ENCODE data around the gene ZBTB1. TPM values are rescaled to one million over a fixed set of nuclear protein-coding genes. Genes with fewer than 3 reads are reported as not detected.
"Not testable (repeated sequence)": the region's sequence is repeated elsewhere in the genome, so short reads cannot be mapped to it uniquely, and the experiment has no call there.

The ZBTB1 gene
- total RNA-seq, 1 experiment from 2014 or later: 28.1 TPM

DNA sequence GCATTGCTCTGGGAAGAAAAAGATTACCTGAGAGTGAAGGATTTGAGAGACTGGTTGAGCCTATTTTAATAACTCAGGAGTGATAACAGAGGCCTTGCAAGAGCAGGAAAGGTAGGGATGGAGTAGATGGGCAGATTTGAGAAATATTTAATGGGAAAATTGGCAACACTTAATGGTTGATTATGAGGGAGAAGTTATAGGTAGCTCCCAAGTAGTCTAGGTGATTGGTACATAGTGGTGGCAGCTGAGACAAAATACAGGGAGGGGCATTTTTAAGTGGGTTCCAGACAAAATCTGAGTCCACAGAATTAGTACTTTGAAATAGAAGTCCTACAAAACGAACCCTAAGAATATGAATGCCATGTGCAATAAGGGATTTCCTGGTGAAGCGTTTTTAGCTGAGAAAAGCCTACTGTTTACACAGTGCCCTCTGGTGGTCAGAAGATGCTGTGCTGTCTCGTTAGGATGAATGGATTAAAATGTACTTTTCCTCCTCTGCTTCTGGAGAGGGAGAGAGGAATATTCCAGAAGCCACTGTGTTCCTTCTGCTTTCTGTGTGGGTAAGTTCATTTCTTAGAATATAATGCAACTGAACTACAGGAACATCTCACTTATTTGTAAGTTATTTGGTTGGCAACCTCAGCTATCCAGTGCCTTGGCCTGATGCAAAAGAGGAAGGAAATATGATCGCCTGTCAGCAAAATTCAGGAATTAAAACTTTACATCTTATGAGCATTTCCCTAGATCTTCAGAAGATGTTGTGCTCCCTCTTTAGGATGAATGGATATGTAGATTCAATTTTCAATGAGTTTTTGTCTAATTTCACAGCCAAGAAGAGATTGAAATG lies 6.5 kb downstream of the ZBTB1 start:
- in situ Hi-C loops (cut with HindIII; ENCODE audit: low pct_unique_long_range_greater_than_20kb, low sequenced_read_pairs): no loop called here

DNA sequence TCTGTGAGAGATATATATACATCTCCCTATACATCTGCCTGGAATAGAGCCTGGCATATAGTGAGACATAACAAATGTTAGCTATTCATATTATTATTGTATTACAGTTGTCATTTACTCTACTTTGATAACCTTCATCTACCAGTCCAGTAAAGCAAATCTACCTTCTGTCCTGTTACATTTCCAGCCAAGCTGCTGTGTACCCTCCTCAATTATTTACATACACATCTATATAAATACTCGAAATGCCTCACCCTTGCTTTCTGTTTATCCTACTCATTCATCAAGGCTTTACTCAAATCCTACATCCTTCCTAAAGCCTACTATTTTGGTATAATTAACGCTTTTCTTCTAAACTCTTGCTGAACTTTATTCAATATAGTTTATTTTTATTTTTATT lies 8.7 kb downstream of the ZBTB1 start:
- DNase-seq (ENCODE audit: low read depth, low spot score): no peak
- in situ Hi-C loops (cut with HindIII; ENCODE audit: low pct_unique_long_range_greater_than_20kb, low sequenced_read_pairs): no loop called here

More for the DNA sequence above, 6.5 kb downstream of the ZBTB1 start:
- DNase-seq (ENCODE audit: low read depth, low spot score): peak; percentile 79

GRCh38 chr14:64515053-64515452 lies 10.5 kb downstream of the ZBTB1 start:
- in situ Hi-C loops (cut with HindIII; ENCODE audit: low pct_unique_long_range_greater_than_20kb, low sequenced_read_pairs): no loop called here
- DNase-seq (ENCODE audit: low read depth, low spot score): no peak

DNA sequence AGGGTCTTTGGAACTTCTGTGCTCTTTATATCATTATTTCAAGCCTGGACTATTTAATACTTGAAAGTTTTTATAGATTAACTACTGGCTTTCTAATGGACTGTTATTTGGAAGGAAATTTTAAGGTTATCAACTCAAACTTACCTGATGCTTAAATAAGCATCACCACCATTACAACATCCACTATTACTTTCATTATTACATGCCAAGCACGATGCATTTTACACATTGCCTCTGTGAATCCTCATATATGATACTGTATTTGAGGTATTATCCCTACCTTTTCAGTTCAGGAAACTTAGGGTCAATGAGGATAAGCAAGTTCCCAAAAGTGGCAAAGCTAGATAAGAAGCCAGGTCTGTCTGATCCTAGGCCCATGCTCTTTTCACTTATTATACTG lies 12.4 kb downstream of the ZBTB1 start:
- no peak for DNase-seq (ENCODE audit: low read depth, low spot score)
- in situ Hi-C loops (cut with HindIII; ENCODE audit: low pct_unique_long_range_greater_than_20kb, low sequenced_read_pairs): no loop called here

- in situ Hi-C loops (cut with HindIII; ENCODE audit: low pct_unique_long_range_greater_than_20kb, low sequenced_read_pairs); DNase-seq (ENCODE audit: low read depth, low spot score): not testable (repeated sequence)
These were observed 13.1 kb downstream of the ZBTB1 start for GRCh38 chr14:64517667-64518066.

DNA sequence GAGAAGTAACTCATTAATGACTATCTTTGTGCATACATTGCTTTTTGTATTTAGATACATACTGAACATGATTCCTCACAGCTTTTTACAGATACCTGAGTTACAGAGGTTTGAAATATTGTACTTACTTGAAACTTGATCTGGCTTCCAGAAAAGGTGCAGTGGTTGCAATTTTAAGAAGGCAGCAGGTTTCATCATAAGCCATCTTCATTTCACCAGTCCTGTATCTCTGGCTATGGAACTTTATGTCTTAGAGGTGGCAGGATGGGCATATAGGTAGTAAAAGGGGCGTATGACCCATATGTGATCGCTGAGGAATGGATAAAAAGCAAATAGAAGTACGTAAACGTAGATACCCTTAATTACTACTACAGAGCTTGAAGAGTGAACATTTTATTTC lies 13.7 kb downstream of the ZBTB1 start:
- in situ Hi-C loops (cut with HindIII; ENCODE audit: low pct_unique_long_range_greater_than_20kb, low sequenced_read_pairs): no loop called here
- no peak for DNase-seq (ENCODE audit: low read depth, low spot score)

DNA sequence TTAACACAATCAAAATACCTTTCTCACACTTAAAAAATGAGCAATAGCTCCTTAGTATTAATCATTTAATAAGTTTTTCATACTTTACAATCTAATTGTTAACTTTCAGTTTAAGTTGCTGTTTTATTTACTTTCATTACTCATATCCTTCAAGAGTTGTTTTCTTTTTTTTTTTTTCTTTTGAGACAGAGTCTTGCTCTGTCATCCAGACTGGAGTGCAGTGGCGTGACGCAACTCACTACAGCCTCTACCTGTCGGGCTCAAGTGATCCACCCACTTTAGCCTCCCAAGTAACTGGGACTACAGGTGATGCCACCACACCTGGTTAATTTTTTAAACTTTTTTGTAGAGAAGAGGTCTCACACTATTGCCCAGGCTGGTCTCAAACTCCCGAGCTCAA lies 16.1 kb downstream of the ZBTB1 start:
- in situ Hi-C loops (cut with HindIII; ENCODE audit: low pct_unique_long_range_greater_than_20kb, low sequenced_read_pairs): no loop called here
- no peak for DNase-seq (ENCODE audit: low read depth, low spot score)

DNA sequence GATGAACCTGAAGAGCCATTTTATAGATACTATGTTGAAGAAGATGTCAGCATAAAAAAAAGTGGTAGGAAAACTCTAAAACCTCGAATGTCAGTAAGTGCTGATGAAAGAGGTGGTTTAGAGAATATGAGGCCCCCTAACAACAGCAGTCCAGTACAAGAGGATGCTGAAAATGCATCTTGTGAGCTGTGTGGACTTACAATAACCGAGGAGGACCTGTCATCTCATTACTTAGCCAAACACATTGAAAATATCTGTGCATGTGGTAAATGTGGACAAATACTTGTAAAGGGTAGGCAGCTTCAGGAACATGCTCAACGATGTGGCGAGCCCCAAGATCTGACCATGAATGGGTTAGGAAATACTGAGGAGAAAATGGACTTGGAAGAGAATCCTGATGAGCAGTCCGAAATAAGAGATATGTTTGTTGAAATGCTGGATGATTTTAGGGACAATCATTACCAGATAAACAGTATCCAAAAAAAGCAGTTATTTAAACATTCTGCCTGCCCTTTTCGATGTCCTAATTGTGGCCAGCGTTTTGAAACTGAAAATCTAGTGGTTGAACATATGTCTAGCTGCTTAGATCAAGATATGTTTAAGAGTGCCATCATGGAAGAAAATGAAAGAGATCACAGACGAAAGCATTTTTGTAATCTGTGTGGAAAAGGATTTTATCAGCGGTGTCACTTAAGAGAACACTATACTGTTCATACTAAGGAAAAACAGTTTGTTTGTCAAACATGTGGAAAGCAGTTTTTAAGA lies 18.2 kb downstream of the ZBTB1 start:
- in situ Hi-C loops (cut with HindIII; ENCODE audit: low pct_unique_long_range_greater_than_20kb, low sequenced_read_pairs): no loop called here
- DNase-seq (ENCODE audit: low read depth, low spot score): no peak

- in situ Hi-C loops (cut with HindIII; ENCODE audit: low pct_unique_long_range_greater_than_20kb, low sequenced_read_pairs): no loop called here
- DNase-seq (ENCODE audit: low read depth, low spot score): no peak
These were observed 20.8 kb downstream of the ZBTB1 start for GRCh38 chr14:64525354-64525753.

- in situ Hi-C loops (cut with HindIII; ENCODE audit: low pct_unique_long_range_greater_than_20kb, low sequenced_read_pairs): no loop called here
- DNase-seq (ENCODE audit: low read depth, low spot score): no peak
These were observed 27.0 kb downstream of the ZBTB1 start for GRCh38 chr14:64531567-64531966.

GRCh38 chr14:64536488-64537245 lies 32.1 kb downstream of the ZBTB1 start:
- DNase-seq (ENCODE audit: low read depth, low spot score): no peak
- in situ Hi-C loops (cut with HindIII; ENCODE audit: low pct_unique_long_range_greater_than_20kb, low sequenced_read_pairs): no loop called here

DNA sequence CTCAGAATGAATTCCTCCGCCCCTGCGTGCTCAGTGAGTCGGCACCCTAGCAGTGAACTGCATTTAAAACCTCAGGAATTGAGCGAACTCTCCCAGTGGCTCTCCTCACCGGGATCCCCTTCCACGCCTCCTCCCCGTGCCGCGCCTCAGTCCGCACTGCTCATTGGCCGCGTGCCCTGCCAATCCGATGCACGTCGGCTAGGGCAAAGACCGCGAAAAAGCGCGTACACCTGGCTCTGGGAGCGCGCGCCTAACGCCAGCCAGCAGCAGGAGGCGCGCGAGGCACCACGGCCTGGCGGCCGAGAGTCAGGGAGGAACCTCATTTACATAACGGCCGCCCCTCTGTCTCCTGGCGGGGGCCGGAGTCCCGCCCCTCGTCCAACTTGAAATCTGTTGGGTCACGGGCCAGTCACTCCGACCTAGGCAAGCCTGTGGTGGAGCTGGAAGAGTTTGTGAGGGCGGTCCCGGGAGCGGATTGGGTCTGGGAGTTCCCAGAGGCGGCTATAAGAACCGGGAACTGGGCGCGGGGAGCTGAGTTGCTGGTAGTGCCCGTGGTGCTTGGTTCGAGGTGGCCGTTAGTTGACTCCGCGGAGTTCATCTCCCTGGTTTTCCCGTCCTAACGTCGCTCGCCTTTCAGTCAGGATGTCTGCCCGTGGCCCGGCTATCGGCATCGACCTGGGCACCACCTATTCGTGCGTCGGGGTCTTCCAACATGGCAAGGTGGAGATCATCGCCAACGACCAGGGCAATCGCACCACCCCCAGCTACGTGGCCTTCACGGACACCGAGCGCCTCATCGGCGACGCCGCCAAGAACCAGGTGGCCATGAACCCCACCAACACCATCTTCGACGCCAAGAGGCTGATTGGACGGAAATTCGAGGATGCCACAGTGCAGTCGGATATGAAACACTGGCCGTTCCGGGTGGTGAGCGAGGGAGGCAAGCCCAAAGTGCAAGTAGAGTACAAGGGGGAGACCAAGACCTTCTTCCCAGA lies 35.9 kb downstream of the ZBTB1 start, which contains the start of gene HSPA2:
Gene HSPA2 (plus strand): TSS at position 534 of the 995 bp plus-strand sequence. CDS start 109 bp downstream, at position 643.
- DNase-seq (ENCODE audit: low read depth, low spot score): peak; percentile 96
- in situ Hi-C loops (cut with HindIII; ENCODE audit: low pct_unique_long_range_greater_than_20kb, low sequenced_read_pairs): no loop called here

- in situ Hi-C loops (cut with HindIII; ENCODE audit: low pct_unique_long_range_greater_than_20kb, low sequenced_read_pairs): no loop called here
- no peak for DNase-seq (ENCODE audit: low read depth, low spot score)
These were observed 36.8 kb downstream of the ZBTB1 start for GRCh38 chr14:64541261-64541971.

- DNase-seq (ENCODE audit: low read depth, low spot score): no peak
- in situ Hi-C loops (cut with HindIII; ENCODE audit: low pct_unique_long_range_greater_than_20kb, low sequenced_read_pairs): no loop called here
These were observed 37.6 kb downstream of the ZBTB1 start for GRCh38 chr14:64541972-64542835.

GRCh38 chr14:64542836-64543201 lies 38.2 kb downstream of the ZBTB1 start:
- DNase-seq (ENCODE audit: low read depth, low spot score): no peak
- in situ Hi-C loops (cut with HindIII; ENCODE audit: low pct_unique_long_range_greater_than_20kb, low sequenced_read_pairs): no loop called here

Data from SK-MEL-5 (cell line).